ENCODE results near the gene CADPS.

The CADPS gene

DNA sequence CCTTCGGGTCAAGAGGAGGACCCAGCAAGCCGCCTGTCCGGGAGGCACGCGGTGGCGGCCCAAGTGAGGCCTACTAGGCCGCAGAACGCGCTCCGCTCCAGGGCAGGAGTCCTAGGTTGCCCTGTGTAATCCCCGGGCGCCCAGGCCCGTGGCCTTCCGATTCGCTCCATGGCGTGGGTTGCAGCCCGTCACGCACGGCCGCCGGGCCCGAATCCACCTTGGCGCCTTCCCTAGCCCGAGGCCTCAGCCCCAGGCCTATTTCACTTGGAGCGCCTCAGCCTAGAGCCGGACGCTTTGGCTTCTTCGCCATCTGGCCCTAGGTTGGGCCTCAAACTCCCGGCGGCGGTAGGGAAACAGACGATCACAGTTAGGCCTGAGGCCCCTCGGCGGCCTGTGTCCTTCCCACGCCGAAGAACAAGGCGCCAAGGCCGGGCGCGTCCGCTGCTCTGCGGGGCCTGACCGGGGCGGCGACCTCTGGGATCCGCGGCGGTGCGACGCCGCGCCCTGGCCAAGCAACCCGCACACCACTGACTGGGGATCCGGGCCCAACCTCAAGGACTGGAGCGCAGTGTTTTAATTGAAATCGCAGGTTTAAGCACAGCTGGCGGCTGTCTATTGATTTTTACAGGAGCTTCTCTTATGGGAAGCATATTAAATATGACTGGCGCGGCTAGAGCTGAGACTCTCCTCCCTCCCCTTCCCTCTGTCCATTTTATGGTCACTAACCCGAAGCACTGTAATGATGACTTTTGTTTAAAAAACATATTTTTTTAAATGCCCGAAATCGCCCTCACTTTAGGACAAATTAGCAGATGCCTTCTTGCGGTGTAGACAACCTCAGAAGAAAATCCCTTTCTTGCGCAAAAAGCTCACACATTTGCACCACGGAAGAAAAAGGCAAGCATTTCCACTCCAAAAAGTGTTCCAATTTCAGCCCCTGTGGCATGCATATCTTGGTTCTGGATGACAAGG, 498.0 kb downstream of the CADPS start:
- DNase-seq (ENCODE audit: low read depth in 1 of 2, low spot score in 1 of 2): no peak

DNA sequence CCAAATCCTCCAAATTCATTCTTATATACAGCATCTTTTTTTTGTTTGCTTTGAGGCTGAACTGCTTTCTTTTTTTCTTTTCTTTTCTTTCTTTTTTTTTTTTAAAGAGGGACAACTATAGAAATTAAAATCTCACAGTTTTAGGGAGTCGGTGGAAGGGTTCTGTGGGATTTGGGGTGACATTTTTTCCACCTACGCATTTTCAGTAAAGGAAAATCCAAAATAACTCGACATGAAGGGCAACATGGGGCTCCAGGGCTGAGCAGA, 498.8 kb downstream of the CADPS start:
- DNase-seq (ENCODE audit: low read depth in 1 of 2, low spot score in 1 of 2): no peak

DNA sequence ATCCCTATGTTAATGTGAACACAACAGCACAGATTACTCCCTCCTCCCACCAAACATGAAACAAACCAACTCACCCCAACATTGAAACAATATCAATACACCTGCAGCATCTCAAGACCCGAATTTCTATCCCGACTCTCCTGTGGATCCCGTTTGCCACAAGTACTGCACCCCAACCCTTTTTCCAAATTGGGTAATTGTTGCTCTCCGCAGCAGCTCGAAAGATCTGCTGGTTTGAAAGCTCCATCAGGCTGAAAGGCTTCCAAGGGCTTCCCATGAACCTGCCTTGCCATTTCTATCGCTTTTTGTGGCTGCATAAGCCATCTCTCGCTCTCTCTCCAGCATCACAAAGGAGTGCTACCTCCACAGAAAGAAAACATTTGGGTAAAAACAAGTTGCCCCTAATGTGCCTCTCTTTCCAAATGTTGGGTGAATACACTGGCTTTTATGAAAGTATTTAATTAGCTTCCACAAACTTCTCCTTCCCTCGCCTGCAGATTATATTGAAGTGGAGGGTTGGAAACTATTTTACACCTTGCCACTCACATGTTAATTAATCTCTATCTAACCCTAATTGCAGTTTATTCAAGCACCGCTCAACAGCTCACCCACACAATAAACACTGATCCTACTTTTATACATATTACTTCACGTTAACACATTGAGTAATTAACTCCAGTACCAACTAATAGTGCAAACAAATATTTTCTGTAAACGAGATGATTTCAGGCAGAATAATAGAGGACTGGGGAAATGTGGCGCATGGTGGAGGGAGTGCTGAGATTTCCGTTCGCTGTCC, 499.4 kb downstream of the CADPS start:
- DNase-seq (ENCODE audit: low read depth in 1 of 2, low spot score in 1 of 2): no peak

DNA sequence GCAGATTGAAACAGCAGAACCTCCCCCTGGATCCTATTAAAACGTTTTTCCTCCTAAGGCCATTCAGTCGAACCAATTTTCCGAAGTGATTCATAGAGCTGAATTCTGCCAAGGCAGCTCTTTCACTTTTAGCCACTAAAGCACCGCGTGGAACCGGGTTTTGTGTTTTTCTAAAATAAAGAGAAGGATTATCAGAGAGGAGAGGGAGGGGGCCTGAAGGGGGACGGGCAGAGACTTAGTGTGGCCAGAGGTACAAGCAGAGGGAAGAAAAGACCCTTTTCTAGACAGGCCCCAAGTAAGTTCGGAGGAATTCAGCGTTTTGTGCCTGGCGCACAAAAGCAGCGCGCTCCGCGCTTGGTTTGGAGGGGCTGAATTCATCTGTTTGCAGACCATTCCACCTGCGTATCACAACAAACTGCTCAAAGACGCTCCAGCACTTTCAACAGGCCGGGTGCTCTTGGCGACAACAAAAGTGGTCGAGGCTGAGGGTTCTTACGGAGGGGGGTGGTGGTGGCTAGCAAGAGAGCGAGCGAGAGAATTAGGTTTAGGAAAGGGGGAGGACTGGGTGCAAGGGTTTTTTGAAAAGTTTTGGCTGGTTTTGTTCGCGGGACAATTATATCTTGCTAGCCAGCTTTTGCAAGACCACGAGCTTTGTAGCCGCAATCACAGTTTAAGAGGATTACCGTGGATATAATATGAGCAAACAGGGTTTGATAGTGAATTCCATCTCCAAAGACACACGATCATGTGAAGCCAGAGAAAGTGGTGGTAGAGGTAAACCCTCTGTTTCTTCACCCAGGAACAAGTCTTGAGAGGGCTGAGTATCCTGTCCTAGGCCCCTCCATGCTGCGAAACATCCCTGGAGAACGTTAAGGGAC, 500.6 kb downstream of the CADPS start:
- no peak for DNase-seq (ENCODE audit: low read depth in 1 of 2, low spot score in 1 of 2)

DNA sequence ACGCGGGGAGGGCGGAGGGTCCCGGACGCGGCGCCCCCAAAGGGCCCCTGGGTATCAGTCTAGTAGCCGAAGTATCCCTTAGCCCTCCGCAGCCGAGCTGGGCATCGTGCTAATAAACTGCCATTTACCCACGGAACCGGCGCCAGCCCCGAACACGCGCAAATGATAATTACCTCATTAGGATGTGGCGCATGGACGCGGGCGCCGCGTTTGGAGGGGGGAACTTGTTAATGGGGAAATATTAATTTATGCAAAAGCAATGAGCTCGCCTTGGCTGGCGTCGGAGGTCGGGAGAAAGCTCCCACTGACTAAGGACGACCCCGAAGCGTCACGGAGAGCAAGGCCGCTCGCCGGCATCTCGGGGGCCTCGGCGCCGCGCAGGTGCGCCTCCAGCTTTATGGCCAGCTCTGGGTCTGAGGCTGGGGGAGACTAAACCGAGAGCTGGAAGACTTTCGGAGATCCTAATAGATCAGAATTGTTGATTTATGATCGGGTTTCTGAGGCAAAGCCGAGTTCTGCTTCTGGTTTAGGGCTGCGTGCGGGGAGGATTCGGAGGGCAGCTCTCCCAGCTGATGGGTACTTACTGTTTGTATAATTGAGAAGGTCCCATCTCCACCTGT, 501.4 kb downstream of the CADPS start:
- no peak for DNase-seq (ENCODE audit: low read depth in 1 of 2, low spot score in 1 of 2)

GRCh38 chr3:62373215-62373614, 502.0 kb downstream of the CADPS start, which contains the start of gene FEZF2:
Gene FEZF2 (minus strand): TSS chr3:62373550. CDS start chr3:62372868, 682 bp downstream.
- no peak for DNase-seq (ENCODE audit: low read depth in 1 of 2, low spot score in 1 of 2)

- no peak for DNase-seq (ENCODE audit: low read depth in 1 of 2, low spot score in 1 of 2)
Observed at GRCh38 chr3:62372621-62373041, 502.6 kb downstream of the CADPS start.

DNA sequence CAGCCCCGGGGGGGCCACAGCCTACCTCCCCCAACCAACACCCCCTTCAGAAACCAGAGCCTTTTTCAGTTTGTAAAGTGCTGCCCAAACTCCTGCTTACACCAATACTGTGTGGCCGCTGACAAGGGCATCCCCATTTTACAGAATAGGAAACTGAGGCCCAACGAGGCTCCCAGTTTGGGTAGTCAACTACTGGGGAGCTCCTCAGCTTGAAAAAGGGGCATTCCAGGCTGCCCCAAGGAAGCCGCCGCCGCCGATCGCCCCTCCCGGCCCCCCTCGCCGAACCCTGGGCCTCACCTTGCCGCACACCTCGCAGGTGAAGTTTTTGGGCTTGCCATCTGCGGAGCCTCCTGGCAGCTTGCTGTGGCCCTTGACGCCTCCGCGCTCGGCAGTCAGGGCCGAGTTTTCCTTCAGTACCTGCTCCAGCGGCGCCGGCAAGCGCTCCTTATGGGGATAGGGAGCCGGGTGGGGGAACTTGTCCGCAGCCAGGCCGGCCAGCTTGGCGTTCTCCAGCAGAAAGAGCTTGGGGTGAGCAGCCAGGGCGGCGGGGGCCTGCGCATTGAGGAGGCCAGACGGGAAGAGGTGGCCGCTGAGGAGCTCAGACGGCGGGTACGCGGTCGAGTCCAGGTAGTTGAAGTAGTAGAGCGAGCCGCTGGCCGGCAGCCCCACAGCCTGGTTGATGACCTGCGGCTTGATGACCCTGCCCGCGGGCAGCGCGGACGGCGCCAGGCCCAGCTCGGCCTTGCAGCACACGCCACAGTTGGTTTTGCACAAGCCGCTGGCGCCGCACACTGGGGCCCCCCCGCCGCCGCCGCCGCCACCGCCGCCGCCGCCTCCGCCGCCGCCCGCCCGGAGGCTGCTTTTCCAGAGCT, 503.3 kb downstream of the CADPS start:
- no peak for DNase-seq (ENCODE audit: low read depth in 1 of 2, low spot score in 1 of 2)

DNA sequence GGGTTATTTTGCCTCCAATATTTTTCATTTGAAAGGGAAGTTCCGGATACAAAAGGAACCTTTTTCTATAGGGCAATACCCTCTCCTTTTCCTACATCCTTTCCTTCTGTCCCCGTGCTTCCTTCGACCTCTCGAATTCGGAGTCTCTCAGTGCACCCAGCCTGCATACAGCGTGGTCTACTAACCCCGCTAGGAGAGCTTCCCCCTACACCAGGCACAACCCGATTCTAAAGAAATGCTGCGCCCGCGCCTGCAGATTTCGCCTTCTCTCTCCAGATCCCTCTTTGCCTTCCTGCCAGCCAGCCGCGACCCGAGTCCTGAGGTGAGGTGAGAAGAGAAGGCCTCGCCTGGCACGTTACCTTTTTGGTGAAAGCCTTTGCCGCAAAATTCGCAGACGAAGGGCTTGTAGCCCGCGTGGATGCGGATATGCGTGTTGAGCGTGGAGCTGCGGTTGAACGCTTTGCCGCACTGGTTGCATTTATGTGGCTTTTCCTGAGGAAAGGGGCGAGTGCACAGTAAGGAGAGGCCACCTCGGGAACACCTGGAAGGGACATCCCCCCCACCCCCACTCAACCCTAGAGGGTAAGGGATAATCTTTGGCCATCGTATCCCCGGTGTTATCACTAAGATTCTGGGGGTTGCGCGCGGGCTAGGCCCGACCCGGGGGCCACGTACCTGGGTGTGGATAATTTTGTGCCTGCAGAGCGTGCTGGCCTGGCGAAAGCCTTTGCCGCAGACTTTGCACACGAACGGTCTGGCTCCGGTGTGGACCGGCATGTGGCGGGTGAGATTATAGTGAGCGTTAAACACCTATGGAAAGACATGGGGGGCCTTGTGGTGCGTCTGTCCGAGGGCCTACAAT, 504.1 kb downstream of the CADPS start:
- no peak for DNase-seq (ENCODE audit: low read depth in 1 of 2, low spot score in 1 of 2)

- no peak for DNase-seq (ENCODE audit: low read depth in 1 of 2, low spot score in 1 of 2)
Observed at GRCh38 chr3:62370112-62370857, 504.9 kb downstream of the CADPS start.

- no peak for DNase-seq (ENCODE audit: low read depth in 1 of 2, low spot score in 1 of 2)
Observed at GRCh38 chr3:62369476-62369743, 505.8 kb downstream of the CADPS start.

DNA sequence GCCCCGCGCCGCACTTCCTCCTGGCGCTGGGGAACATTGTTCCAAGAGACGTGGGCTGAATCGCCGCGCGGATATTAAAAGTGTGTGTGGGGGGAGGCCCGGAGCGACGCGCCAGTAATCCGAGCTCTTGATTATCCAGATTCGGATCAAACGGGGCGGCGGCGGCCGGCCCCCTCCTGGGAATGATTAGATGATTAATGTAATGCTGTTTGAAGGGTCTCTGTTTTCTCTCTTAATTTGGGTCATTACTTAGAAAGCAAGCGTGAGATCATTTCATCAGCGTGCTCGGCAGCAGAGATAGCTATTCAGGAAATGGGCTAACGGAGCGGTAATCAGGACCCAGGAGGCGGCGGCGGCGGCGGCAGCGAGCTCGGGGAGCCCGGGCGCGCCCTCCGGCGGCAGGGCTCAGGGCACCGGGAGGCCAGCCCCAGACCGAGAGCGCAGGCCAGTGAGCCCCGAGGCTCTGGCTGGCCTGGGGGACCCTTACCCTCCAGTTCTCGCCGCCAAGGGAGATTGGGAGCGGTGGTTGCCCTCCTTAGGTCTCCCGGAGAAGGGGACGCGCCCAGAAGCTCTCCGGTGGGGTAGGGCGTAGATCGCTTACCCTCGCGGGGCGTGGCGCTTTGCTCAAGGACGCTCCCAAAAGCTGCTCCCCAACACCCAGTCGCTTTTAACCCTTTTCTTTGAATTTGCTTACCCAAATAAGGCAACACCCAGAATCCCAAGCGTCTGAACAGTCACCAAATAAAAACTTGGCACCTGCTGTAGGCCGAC, 506.3 kb downstream of the CADPS start:
- DNase-seq (ENCODE audit: low read depth in 1 of 2, low spot score in 1 of 2): no peak

GRCh38 chr3:62368290-62368704, 506.9 kb downstream of the CADPS start:
- DNase-seq (ENCODE audit: low read depth in 1 of 2, low spot score in 1 of 2): no peak

DNA sequence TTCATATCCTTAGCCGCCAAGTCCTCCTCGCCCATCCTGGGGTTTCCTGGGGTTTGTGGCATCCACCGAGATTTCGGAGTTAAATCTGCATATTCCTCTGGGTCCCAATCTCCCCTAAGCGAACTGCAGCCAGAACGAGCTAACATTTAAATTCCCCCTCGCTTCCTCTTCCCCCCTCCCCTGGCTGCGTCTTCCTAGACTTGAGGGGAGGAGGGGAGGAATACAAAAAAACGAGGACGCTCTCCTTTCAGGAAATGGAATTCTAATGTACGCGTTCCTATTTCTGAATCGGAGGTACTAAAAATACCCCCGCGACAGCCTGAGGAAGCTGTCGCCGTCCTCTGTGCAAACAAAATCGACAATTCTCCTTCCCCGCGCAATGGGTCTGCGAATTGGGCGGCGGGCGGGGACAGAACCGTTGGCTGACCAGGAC, 507.4 kb downstream of the CADPS start:
- DNase-seq (ENCODE audit: low read depth in 1 of 2, low spot score in 1 of 2): no peak

DNA sequence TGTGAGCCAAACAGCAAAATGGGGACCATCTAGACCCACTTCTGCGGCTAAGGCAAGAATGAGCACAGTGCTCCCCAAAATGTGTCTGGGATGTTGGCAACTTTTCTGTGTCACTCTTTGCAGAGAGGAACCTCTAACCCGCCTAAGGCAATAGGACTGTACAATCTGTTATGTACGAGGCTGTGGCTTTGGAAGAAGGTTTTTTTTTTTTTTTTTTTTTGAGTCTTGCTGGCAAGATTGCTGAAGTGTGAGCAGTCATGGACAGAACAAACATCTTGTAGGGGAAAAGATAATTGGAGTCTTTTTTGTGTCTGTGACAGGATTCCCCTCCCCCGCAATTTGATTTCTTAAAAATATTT, 509.1 kb downstream of the CADPS start:
- DNase-seq (ENCODE audit: low read depth in 1 of 2, low spot score in 1 of 2): no peak

GRCh38 chr3:62365391-62366125, 509.7 kb downstream of the CADPS start:
- no peak for DNase-seq (ENCODE audit: low read depth in 1 of 2, low spot score in 1 of 2)

GRCh38 chr3:62364191-62364590, 511.0 kb downstream of the CADPS start:
- DNase-seq (ENCODE audit: low read depth in 1 of 2, low spot score in 1 of 2): no peak
